GM21786 (cell line): Measurements from ENCODE around the gene STARD10.

Source experiments
- ATAC-seq: cut with Tn5 transposase; IDR thresholded peaks from one replicate; pipeline ENCODE4 v1.9.1; 2021; ENCODE audit not compliant: unreplicated experiment

Gene STARD10

DNA sequence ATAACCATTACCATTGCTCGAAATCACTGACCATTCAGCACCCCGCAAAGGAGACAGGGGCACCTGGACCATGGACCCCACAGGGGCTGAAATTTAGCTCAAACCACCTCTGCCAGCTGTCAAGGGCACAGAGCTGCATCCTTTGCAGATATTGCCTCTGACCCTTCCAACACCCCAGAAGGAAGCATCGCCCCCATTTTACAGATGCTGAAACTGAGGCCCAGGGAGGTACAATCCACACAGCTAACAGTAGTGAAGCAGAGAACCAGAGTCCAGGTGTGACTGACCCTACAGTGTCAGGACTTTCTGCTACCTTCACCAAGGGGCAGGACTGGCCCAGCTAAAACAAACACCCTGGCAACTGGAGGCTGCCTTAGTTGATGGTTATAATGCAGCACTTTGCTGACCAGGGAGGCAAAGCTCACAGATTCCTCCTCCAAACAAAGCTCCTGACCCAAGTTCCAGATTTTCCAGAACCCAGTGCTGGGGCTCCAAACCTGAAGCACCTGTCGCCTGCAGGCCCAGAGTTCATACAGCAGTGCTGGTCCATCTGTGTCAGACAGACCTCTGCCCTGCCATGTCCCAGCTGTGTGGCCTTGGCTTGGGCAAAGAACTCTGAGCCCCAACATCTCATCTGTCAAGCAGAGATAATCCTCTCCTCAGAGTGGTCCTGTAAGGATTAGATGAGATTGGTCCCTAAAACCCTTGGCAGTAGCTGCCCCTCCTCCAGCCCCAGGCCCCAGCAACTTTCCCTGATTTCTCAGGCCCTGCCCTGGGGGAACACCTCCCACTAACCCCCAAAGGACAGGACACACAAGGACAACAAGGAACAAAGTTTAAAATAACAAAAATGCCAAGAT is 26.4 kb downstream of the STARD10 start:
- no peak for ATAC-seq

DNA sequence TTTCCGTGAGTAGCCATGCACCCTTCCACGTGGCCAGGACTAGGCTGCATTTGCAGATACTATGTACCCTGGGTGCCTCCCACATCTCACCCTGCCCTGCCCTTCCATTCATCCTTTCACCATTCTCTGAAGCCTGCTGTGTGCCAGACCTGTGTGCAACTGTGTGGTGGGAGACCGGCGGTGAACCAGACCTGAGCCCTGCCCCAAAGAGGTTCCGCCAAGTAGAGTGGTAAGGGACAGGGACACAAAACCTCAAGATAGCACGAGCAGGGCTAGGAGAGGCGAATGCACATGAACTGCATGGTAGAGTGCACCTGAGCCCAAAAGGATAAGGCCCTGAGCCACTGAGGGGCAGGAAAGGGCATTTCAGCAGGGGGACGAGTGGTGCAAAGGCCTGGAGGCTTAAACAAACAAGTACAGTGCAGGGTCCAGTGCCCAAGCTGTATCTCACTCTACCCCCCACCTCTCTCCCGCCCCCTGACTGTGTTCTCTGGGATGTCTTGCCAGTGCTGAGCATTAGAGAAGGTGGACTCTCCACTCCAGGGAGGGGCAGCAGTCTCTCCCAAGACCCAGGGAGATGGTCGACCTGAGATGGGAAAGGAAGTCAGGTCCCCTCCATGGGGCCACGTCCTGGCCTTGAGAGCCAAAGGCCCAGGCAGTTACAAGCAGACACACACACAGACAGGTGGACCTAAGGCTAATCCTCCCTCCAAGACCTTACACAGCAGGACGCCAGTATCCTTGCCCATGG is 27.5 kb downstream of the STARD10 start:
- no peak for ATAC-seq

DNA sequence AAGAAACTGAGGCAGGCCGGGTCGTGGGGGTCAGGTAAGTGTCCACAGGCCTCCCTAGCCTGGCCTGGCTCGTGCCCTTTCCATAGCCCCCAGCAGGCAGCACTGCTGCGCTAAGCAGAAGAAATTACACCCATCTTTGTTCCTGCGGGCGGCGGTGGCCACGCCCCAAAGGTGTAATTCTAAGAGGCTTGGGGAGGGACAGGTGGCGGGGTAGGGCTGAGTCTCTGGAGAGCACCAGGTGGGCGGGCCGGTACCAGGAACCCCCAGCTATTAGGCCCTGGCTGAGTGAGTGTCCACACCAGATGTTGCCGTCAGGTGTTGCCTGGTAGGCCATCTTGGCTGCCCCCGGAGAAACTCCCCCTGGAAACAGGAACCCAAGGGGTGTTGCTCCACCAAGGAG is 29.3 kb downstream of the STARD10 start:
- ATAC-seq = no peak

DNA sequence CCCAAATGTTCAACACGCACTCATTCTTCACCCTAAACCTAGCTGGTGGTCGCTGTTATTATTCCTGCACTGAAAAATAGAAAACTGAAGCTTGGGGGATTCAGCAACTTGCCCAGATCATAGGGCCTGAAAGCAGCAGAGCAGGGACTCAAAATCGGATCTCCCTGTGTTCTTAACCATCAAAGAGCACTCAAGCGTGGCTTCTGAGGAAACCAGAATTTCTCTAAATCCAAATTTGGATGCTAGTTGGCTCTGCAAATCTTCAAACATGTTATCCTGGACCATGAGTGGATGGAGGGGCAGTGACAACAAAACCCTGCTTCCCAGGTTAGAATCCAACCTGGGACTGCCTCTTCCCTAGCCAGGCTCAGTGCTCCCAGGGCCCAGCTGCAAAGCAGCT is 30.0 kb downstream of the STARD10 start:
- ATAC-seq = no peak

DNA sequence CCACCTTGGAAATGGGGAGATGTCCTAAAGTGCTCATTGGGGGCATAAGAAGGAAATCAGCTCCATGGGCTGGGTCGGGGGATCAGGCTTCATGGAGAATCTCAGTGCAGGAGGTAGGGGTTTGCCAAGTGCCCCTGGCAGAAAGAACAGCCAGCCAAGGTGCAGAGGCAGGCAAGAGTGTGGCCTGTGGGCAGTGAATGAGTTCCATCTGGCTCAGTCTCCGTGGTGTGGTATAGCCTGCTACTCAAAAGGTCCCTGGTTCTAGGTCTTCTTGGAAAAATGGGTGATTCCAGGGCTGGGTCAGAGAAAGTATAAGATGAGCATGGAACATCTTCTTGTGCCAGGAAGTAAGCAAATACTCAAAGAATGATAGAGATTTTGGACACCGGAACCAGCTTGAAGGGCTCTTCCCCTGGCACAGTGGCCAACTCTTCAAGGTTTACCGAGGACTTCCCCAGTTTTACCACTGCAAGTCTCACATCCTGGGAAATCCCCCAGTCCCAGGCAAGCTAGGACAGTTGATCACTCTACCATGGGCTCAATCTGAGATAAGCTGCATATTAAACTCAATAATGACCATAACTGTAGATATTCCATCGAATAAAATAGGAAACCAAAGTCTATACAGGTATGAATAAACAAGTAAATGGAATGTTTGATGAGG is 31.1 kb downstream of the STARD10 start:
- no peak for ATAC-seq

DNA sequence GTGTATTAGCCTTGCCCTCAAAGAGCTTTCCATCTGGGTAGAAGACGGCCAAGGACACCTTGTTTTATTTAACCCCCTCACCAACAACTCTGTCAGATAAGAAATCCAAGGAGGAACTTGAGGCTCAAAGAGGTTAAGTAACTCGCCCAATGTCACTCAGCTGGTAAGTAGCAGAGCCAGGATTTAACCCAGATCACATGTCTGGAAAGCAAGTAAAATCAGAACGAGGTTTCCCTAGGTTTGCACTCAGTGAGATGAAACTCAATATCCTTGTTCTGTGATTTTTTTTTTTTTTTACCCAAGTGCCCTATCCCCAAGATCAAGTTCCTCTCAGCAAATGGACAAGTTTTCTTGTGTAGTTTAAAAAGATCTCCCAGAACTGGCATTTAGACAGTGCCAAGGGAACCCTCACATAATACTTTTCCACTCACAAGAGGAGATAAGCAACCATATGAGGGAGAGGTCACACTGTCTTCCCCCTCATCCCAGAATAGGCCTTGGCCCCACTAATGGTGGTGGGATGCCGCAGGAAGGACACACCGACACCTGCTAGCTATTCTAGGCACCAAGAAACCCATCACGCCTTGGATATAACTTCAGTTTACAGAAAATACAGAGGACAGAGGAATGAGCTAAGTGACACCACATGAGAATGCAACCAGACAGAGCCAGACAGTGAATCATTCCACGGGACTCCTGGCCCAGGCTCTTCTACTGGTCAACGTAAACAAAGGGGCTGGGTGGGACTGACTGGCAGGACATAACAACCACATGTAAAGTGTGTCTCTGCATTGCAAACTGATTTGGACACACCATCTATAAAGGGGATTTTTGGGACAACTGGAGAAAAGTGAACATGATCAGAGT is 33.1 kb downstream of the STARD10 start:
- no peak for ATAC-seq

DNA sequence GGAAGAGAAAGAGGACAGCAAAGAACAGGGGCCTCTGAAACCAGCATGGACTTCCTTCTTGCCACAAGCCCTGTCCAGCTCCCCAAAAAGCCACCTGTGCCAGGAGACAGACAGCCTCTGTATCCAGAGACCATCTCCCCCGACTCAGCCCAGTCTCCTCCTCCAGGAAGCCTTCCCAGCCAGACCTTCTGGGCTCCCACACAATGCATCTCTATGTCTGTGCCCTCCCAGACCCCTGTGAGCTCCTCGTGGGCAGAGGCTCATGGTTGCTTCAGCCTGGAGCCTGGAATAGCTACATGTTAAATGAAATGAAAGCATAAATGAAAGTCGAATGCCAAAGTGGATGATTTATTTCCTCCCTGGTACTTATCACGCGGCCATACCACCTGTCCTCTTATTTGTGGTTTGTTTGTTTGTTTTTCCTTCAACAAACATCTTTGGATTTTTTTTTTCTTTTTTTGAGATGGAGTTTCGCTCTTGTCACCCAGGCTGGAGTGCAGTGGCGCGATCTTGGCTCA is 34.3 kb downstream of the STARD10 start:
- no peak for ATAC-seq

DNA sequence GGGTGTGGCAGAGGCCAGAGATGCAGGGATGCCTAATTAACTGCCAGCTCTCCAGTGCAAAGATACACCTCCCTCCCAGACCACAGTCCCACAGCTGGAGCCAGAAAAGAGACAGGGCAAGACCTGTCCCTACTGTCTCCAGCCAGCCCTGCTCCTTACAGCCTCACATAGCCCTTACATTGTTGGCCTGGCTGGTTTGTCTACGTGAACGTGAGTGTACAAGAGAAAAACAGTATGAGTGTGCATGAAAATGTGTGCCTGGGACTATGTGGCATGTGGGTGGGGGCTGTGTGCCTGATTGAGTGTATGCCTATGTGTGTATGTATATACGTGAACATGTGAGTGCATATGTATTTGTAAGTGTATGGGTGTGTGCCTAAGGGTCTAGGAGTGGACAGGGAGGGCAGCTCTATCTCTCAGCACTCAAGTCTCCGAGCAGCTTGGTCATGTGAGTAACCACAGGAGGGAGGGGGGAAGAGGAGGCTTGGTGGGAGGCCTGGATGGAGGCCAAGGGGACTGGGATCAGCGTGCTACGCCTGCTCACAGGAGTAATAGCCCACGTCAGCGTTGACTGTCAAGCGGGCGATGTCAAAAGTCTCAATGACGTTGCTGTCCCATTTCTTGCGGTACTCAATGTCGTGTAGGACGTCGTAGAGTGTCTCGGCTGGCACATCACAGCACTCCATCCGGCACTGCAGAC is 35.0 kb downstream of the STARD10 start:
- ATAC-seq = no peak

DNA sequence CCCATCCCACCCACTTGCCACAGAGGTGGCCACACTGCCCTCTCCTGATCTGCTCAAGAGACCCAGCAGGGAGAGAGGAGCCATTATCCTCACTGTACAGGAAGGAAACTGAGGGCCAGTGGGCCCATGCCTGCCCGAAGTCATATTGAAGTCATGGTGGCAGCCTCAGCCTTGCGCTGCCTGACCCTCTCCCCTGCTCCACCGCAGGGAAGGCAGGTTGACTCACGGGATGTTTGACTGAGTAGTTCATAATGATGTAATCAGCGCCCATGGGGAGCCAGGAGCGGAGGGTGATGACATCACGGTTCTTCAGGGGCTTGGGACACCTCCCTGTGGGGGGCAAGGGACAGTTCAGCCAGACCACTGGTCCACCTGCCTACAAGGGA is 35.5 kb downstream of the STARD10 start:
- ATAC-seq = no peak

DNA sequence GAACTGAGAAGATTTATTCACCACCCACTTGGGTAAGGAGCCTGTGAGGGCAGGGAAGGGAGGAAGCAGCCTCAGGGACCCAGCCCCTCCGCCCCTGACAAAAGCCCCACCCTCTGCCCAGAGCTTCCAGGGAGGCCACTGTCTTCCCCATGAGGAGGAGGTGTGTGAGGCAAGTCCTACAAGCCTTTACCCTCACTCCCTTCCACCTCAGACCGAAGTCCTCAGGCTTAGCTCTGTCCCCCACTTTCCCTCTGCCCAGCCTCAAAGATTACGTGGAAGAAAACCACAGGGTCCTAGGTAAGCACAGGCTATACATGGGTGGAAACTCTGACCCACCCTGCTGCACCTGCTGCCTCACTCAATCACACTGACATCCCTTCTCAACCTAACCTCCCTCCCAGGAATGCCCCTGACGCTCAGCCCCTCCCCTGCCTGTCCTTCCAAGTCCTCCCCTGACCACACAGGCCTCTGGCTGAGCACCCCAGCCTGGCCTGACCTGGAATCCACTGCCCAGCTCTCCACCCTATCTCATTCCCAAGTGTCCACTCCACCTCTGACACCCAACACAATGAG is 38.0 kb downstream of the STARD10 start:
- no peak for ATAC-seq

DNA sequence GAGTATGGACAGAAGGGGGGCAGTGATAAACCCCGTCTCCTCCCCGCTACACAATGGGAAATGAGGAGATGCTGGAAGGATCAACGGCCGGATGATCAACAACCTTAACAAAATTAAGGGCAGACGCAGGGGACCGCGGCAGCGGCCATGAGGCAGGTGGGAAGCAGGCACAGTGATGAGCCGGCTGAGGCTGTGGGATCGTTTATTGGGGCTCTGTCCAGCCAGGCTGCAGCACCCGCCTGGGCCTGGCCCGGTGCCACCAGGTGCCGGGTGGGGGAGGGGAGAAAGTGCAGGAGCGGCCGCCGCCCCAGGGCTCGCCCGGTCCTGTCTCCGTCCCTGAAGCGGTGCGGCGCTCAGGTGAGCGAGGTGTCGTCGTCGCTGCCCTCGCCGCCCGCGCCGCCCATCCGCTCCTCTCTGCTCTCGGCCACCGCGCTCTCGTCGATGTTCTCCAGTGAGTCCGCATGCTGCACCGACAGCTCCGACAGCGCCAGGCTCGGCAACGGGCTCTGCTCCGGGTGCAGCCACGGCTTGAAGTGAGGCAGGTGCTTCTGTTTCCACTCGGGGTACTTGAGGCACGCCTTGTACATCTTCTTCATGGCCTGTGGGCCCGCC is 39.2 kb downstream of the STARD10 start:
- ATAC-seq = no peak

DNA sequence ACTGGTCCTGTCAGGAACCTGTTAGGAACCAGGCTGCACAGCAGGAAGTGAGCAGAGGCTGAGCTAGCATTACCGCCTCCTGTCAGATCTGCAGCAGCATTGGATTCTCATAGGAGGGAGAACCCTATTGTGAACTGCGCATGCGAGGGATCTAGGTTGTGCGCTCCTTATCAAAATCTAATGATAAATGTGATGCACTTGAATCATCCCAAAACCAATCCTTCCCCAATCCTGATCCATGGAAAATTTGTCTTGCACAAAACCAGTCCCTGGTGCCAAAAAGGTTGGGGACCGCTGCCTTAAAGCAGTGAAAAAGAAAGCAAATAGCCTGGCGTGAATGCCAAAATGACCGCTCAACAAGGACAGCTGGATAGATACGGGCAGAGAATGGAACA is 39.7 kb downstream of the STARD10 start:
- ATAC-seq = no peak

DNA sequence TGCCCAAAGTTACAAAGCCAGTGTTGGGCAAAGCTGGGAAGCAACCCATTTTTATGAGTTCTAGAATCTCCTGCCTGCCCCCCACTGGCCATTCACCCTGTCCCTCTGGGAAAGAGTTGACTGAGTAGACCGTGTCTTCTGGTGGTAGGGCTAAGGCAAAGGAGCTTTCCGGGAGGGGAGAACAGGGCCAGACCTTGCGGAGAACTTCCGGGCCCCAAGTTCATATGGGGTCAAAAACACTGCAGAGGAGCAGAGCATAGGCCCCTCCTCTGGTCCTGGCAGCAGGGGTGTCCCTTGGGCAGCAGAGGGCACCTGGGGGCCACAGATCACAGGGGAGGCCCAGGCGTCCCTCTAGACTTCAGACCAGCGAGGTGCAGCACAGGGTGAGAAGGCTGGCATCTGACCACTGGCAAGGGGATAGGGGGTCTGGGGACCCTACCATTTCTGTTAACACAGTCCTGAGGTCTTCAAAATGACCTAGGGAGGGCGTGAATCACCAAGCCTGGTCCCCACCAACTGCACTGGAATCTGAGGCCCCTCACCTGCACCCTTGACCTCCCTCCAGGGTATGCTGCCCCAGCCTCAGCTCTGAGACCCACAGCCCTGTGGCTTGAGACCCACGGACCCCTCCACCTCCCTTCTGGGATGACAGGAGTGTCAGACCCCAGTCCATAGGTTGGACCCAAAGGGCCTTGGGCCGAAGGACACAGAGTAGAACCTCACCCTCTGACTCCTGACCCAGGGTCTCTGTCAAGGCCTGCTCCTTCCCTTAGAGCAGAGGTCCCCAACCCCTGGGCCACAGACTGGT is 40.3 kb downstream of the STARD10 start:
- ATAC-seq = no peak

DNA sequence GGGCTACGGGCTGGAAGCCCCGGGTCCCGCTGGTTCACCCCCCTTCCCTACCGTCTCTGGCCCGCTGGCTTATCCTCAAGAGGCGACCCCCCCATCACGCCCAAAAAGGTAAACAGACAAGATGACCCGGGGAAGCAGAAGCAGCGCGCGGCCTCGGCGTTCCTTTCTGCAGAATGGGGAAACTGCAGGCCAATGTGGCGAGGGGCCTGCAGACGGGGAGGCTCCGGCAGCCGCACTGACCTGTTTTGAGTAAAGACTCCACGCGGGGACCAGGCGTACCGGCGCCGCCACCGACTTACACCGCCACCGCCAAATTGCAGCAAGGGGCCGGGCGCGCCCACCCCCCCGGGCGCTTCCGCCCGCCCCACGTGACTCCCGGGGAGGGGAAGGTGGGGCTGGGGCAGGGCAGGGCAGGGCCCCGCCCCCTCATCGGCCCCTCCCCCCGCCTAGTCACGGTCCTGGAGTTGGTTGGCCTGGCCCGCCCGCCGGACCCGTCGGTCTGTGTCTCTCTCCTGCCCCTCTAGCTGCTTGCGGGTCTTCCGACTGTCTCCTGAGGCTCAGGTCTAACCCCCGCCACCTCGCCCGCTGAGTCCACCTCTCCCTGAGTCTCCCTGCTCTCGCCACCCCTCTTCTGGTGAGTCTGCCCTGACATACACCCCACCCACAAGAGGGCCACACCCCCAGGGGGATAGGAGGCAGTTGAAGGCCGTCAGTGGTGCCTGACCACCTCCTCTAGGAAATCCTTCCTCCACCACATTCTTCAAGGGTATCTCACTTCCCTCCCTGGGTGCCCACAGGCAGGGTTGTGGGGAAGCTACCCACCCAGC is 41.5 kb downstream of the STARD10 start, which contains the start of gene ARAP1:
TSS of gene ARAP1 (minus strand) at position 321 of the 827 bp plus-strand sequence. CDS start 25,280 bp downstream, outside the sequence.
- peak; percentile 63 for ATAC-seq

DNA sequence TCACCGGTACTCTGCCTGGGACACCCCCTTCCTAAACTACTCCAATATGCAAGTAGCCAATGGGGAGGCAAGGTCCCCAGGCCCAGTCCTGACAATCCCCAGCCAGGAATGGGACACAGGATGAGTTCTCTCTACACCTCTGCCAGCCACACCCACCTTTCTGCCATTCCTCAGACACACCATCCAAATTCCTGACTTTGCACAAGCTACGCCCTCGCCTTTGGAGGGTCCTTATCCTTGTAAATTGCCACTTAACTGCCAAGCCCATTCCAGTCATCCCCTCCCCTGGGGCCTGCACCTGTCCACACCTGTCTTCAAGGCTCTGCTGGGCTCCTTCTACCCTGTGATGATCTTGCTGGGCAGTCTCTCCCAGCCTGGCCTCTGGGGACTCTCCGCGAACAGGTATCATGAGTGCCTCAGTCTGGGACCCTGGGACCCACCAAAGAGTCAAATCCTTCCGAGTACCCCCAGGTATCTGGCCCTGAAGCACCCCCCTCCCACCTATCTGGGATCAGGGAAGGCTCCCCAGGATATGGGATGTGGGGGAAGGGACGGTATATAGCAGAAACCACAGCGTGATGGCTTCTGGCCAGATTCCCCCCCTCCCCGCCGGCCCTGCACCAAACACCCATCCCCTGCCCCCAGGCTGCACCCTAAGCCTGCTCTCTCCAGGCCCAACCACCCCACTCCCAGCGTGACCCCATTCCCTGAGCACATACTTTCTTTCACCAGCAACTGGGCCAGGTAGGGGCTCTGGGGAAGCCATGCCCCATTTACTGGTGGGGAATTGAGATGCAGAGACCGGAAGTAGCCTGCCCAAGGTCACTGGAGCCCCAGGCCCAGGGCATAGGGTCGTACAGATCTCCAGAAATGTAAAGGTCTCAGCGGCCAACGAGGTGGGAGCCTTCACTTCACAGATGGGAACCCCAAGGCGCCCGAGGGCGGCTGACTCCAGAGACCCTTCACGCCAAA is 42.4 kb downstream of the STARD10 start:
- no peak for ATAC-seq

DNA sequence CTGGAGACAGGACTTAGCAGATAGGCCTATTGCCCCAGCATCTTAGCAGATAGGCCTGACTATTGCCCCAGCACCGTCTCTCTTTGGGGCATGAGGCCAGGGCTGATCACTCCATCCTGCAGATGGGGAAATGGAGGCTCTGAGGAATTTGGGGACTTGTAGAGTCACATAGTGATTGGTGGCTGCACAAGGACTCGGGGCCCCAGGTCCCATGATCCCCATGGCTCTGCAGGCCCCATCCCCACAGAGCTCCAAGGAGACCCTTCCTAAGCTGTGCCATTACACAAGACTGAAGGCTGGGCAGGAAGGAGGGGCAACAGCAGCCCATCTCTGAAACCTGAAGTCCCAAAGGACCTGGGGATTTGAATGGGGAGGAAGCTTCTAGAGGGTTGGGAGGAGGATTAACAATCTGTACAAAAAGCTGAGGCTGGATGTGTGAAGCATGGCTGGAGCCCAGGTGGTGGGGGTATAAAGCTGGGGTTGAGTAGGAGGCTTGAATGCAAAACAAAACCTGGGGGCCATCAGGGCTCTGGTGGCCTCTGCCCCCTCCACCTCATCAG is 43.2 kb downstream of the STARD10 start:
- ATAC-seq = no peak
